Endothelial cell of umbilical vein (primary cell): Measurements from ENCODE around the gene HIPK4. TPM values are rescaled to one million over a fixed set of nuclear protein-coding genes. Genes with fewer than 3 reads are reported as not detected.
"Not testable (repeated sequence)": the region's sequence is repeated elsewhere in the genome, so short reads cannot be mapped to it uniquely, and the experiment has no call there.

ENCODE experiments used
- BruUV-seq: library from RNA; stranded (reverse); fragments of 400-500 nt; replicated peaks from 2 replicates; lab custom pipeline; 2021; lab: Mats Ljungman, UMichigan
- CTCF ChIA-PET: fragments of 300-600, 350-600 bp; sonication (Branson Sonifier 250); formaldehyde crosslinking; loops from one replicate; lab custom pipeline; 2021; ENCODE audit warnings: antibody characterized with exemption, inconsistent platforms; lab: Charles Lee
- POLR2A ChIA-PET: fragments of 300-600, 350-600 bp; sonication (Branson Sonifier 250); formaldehyde crosslinking; loops from one replicate; lab custom pipeline; 2021; ENCODE audit warnings: antibody characterized with exemption, inconsistent platforms; lab: Charles Lee
- DNase-seq: peaks from one replicate; pipeline ENCODE4 v3.0.0-alpha.2; 2011; ENCODE audit warnings: low read depth, low spot score
- FAIRE-seq: peaks from 2 replicates; lab custom pipeline; 2011; peaks lifted over from hg19 to GRCh38; lab: Jason Lieb, UNC
- H2AFZ ChIP-seq: 2 replicates; pipeline ENCODE4 v1.6.0; 2012; ENCODE audit warnings: low read depth, low read length, control low read depth, inconsistent platforms
- H3K27ac ChIP-seq: 2 replicates; pipeline ENCODE4 v1.5.1; 2011; ENCODE audit warnings: low read depth, mild to moderate bottlenecking, control low read depth, low read length, moderate library complexity; ENCODE audit not compliant: insufficient read depth
- H3K27me3 ChIP-seq, 2 experiments: 2 replicates each; pipeline versions ENCODE4 v1.6.0 to v1.6.1; 2011; ENCODE audit warnings: low read length in 2 of 2, mixed read lengths in 1 of 2; ENCODE audit not compliant: control insufficient read depth in 2 of 2, insufficient read depth in 2 of 2
- H3K36me3 ChIP-seq, 2 experiments: 2 replicates in 1 of 2; 3 replicates in 1 of 2; pipeline ENCODE4 v1.5.1; 2011; ENCODE audit warnings: low read length in 2 of 2, mild to moderate bottlenecking in 1 of 2, moderate library complexity in 1 of 2; ENCODE audit not compliant: control insufficient read depth in 2 of 2, insufficient read depth in 2 of 2; ENCODE audit errors: extremely low read depth in 1 of 2
- H3K4me1 ChIP-seq: 3 replicates; pipeline ENCODE4 v1.5.1; 2011; ENCODE audit warnings: mild to moderate bottlenecking, low read length; ENCODE audit not compliant: control insufficient read depth, insufficient read depth; ENCODE audit errors: extremely low read depth
- H3K4me2 ChIP-seq: 2 replicates; pipeline ENCODE4 v1.6.1; 2011; ENCODE audit warnings: low read length, control low read depth, mixed read lengths; ENCODE audit not compliant: insufficient read depth
- H3K4me3 ChIP-seq, 3 experiments: fragments of 200-600 bp in 1 of 3; sonication (generic), shearing (Covaris generic) in 1 of 3; replicated peaks in 1 of 3; 2 replicates each; pipeline ENCODE4 v1.5.1; 2011 to 2016; ENCODE audit warnings: control low read depth in 3 of 3, low read length in 3 of 3, mild to moderate bottlenecking in 2 of 3, inconsistent platforms in 1 of 3, low read depth in 1 of 3, moderate library complexity in 1 of 3; ENCODE audit not compliant: insufficient read depth in 1 of 3
- H3K79me2 ChIP-seq: 2 replicates; pipeline ENCODE4 v1.6.0; 2012; ENCODE audit warnings: low read length, inconsistent platforms; ENCODE audit not compliant: control insufficient read depth, insufficient read depth
- H3K9ac ChIP-seq: replicated peaks from 2 replicates; pipeline ENCODE3; 2011; ENCODE audit warnings: low read length, control low read depth; ENCODE audit not compliant: insufficient read depth; ENCODE audit errors: extremely low read depth
- H3K9me1 ChIP-seq: replicated peaks from 3 replicates; pipeline ENCODE4 v1.6.0; 2011; ENCODE audit warnings: mild to moderate bottlenecking, low read length; ENCODE audit not compliant: control insufficient read depth, insufficient read depth; ENCODE audit errors: extremely low read depth
- H3K9me3 ChIP-seq: replicated peaks from 2 replicates; pipeline ENCODE4 v1.5.1; 2012; ENCODE audit warnings: low read length, inconsistent platforms; ENCODE audit not compliant: control insufficient read depth, insufficient read depth
- H4K20me1 ChIP-seq: replicated peaks from 2 replicates; pipeline ENCODE3; 2011; ENCODE audit warnings: mild to moderate bottlenecking, low read length; ENCODE audit not compliant: control insufficient read depth, insufficient read depth; ENCODE audit errors: extremely low read depth
- EZH2 ChIP-seq: IDR thresholded peaks from 2 replicates; pipeline ENCODE4 v1.6.1; 2012; ENCODE audit warnings: borderline replicate concordance, low read depth, mild to moderate bottlenecking, moderate library complexity, low read length, inconsistent platforms; ENCODE audit not compliant: severe bottlenecking
- FOS ChIP-seq: IDR thresholded peaks from 2 replicates; pipeline ENCODE4 v1.6.1; 2011; ENCODE audit warnings: mild to moderate bottlenecking, low read length, moderate library complexity, borderline replicate concordance; ENCODE audit not compliant: insufficient read depth
- GATA2 ChIP-seq: IDR thresholded peaks from 2 replicates; pipeline ENCODE4 v1.7.0; 2011; ENCODE audit warnings: low read depth, mild to moderate bottlenecking, moderate library complexity, mixed read lengths, low read length; ENCODE audit not compliant: insufficient read length, insufficient read depth
- JUN ChIP-seq: IDR thresholded peaks from 2 replicates; pipeline ENCODE4 v1.6.1; 2011; ENCODE audit warnings: borderline replicate concordance, low read depth; ENCODE audit not compliant: insufficient read length, insufficient read depth
- MYC ChIP-seq: IDR thresholded peaks from one replicate; pipeline ENCODE4 v1.6.1; 2011; ENCODE audit warnings: mild to moderate bottlenecking, low read depth, low read length
- POLR2A ChIP-seq: IDR thresholded peaks from 2 replicates; pipeline ENCODE4 v1.6.1; 2012; ENCODE audit warnings: low read depth, mild to moderate bottlenecking, control low read depth, low read length
- POLR2AphosphoS5 ChIP-seq: IDR thresholded peaks from 2 replicates; pipeline ENCODE4 v1.6.1; 2012; ENCODE audit warnings: low read depth, mild to moderate bottlenecking, control low read depth, low read length, moderate library complexity; ENCODE audit not compliant: insufficient read depth
- dilution Hi-C: fragments of 300-500 bp; cut with MboI; formaldehyde crosslinking; loops from one replicate; pipeline ENCODE4 v1.15.0; 2019; ENCODE audit warnings: low sequenced_read_pairs; ENCODE audit not compliant: extremely low pct_ligation_motif_present
- intact Hi-C: fragments of 100-400 bp; cut with micrococcal nuclease; formaldehyde crosslinking; loops from one replicate; pipeline ENCODE4 v1.10.0; 2022
- polyA plus RNA-seq, 4 experiments: library from polyadenylated mRNA; depleted of rRNA in 3 of 4; stranded (reverse) in 3 of 4; unstranded in 1 of 4; fragments of >200 nt; gene quantifications; 2 replicates each; pipeline versions ENCODE4 v1.2.1 to v1.2.3, GENCODE V29; 2011 to 2012; ENCODE audit warnings: missing spikeins in 1 of 4
- total RNA-seq: library from RNA; stranded (reverse); gene quantifications from 2 replicates; pipeline ENCODE4 v1.2.3, GENCODE V29; 2021
- TF ChIP-seq, protein P1 (sequence below), 2 donors: IDR thresholded peaks; 1 replicate in 1 of 2; 2 replicates in 1 of 2; pipeline ENCODE4 v1.5.1; 2011; ENCODE audit warnings: low read length in 2 of 2, mild to moderate bottlenecking in 2 of 2, moderate library complexity in 2 of 2, control low read depth in 1 of 2, inconsistent platforms in 1 of 2, low read depth in 1 of 2; ENCODE audit not compliant: insufficient read depth in 1 of 2; ENCODE audit errors: extremely low read depth in 1 of 2
- TF ChIP-seq, protein P2 (sequence below): IDR thresholded peaks from 2 replicates; pipeline ENCODE4 v1.6.1; 2011; ENCODE audit not compliant: insufficient read depth, insufficient read length

The HIPK4 gene
- total and polyA plus RNA-seq, 2 donors (not counting 3 experiments of a cell fraction or from before 2014, with no cell fraction given) = 0.12 TPM; not detected in 1

DNA sequence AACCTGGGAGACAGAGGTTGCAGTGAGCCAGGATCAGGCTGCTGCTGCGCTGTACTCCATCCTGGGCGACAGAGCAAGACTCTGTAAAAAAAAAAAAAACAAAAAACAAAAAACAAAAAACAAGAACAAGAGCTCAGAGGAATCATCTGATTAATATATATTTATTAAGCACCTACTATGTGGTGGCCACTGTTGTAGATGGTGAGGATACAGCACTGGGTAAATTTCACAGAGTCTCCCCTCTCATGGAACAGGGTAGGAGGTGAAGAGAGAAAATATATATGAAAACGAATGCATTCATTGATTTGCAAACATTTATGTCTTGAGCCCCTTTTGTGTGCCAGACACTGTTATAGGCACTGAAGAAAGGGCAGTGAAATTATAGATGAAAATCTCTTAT lies 41.7 kb upstream of the HIPK4 start:
- CTCF ChIA-PET = interaction anchor here (2.0 kb wide), 1 partner anchor 11 kb away, joined by 6 read pairs; no protein-coding TSS in a partner anchor
- no peak for FAIRE-seq

DNA sequence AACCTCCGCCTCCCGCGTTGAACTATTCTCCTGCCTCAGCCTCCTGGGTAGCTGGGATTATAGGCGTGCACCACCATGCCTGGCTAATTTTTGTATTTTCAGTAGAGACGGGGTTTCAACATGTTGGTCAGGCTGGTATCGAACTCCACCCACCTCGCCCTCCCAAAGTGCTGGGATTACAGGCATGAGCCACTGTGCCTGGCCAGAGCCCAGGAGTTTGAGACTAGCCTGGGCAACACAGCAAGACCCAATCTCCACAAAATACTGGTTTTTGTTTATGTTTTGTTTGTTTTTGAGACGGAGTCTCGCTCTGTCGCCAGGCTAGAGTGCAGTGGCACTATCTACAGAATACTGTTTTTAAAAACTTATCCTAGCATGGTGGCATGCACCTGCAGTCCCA lies 40.3 kb upstream of the HIPK4 start:
- H3K9me1 ChIP-seq, H2AFZ ChIP-seq, H3K4me3 ChIP-seq, POLR2A ChIA-PET, DNase-seq, BruUV-seq, H3K9ac ChIP-seq, H4K20me1 ChIP-seq, dilution Hi-C loops, H3K9me3 ChIP-seq, H3K27me3 ChIP-seq, H3K36me3 ChIP-seq, H3K79me2 ChIP-seq, H3K4me2 ChIP-seq, H3K27ac ChIP-seq, intact Hi-C loops, FAIRE-seq: not testable (repeated sequence)
- H3K4me1 ChIP-seq = peaks cover 16% of the 10 kb centered on the region
- CTCF ChIA-PET = interaction anchor here (0.6 to 2.0 kb wide), 4 partner anchors 9 to 34 kb away, joined by 3 to 6 read pairs (median 5); no protein-coding TSS in a partner anchor

More for the DNA sequence above, 41.7 kb upstream of the HIPK4 start:
- Histone ChIP-seq H3K27ac (no peak overlapping the region), H3K9me1 (no peaks in the 10 kb centered on the region), H3K27me3 (no peaks in the 10 kb centered on the region), H4K20me1 (no peaks in the 10 kb centered on the region), H3K79me2 (no peaks in the 10 kb centered on the region), H3K4me1 (peaks cover 13% of the 10 kb centered on the region), H3K9ac (no peak overlapping the region), H3K36me3 (no peaks in the 10 kb centered on the region), H3K4me3 (no peak overlapping the region), H2AFZ (no peak overlapping the region), H3K9me3 (no peaks in the 10 kb centered on the region), H3K4me2 (no peak overlapping the region)
- intact Hi-C loops (no loop called here), dilution Hi-C loops (no loop called here)
- BruUV-seq = no TSS peak
- POLR2A ChIA-PET = no interaction called here
- no peak for DNase-seq
- TF ChIP-seq JUN (no peak), POLR2AphosphoS5 (no peak), FOS (no peak), MYC (no peak), EZH2 (no peak), POLR2A (no peak), GATA2 (no peak)
- TF ChIP-seq, protein P1, sequence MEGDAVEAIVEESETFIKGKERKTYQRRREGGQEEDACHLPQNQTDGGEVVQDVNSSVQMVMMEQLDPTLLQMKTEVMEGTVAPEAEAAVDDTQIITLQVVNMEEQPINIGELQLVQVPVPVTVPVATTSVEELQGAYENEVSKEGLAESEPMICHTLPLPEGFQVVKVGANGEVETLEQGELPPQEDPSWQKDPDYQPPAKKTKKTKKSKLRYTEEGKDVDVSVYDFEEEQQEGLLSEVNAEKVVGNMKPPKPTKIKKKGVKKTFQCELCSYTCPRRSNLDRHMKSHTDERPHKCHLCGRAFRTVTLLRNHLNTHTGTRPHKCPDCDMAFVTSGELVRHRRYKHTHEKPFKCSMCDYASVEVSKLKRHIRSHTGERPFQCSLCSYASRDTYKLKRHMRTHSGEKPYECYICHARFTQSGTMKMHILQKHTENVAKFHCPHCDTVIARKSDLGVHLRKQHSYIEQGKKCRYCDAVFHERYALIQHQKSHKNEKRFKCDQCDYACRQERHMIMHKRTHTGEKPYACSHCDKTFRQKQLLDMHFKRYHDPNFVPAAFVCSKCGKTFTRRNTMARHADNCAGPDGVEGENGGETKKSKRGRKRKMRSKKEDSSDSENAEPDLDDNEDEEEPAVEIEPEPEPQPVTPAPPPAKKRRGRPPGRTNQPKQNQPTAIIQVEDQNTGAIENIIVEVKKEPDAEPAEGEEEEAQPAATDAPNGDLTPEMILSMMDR (IDR thresholded peaks at IDR 0.05; ENCODE audit: extremely low read depth in 1 of 2, insufficient read depth in 1 of 2, low read depth in 1 of 2, low read length in 2 of 2) = no peak
- TF ChIP-seq, protein P2, sequence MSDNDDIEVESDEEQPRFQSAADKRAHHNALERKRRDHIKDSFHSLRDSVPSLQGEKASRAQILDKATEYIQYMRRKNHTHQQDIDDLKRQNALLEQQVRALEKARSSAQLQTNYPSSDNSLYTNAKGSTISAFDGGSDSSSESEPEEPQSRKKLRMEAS = no peak

- H4K20me1 ChIP-seq, dilution Hi-C loops, H3K9me3 ChIP-seq, H2AFZ ChIP-seq, H3K27me3 ChIP-seq, DNase-seq, POLR2A ChIA-PET, H3K9ac ChIP-seq, BruUV-seq, H3K27ac ChIP-seq, FAIRE-seq, H3K4me3 ChIP-seq, H3K9me1 ChIP-seq, H3K36me3 ChIP-seq, H3K4me2 ChIP-seq: not testable (repeated sequence)
- Histone ChIP-seq H3K79me2 (peaks cover 20% of the 10 kb centered on the region), H3K4me1 (peaks cover 18% of the 10 kb centered on the region)
- CTCF ChIA-PET = interaction anchor here (2.8 kb wide), 1 partner anchor 123 kb away, joined by 11 read pairs; no protein-coding TSS in a partner anchor
- intact Hi-C loops = loop anchor here (5.0 kb wide), 1 partner anchor 596 kb away; the partner anchor contains the start of gene DYRK1B
Measured at GRCh38 chr19:40428197-40428596, 38.2 kb upstream of the HIPK4 start.
